Measurements from ENCODE around the gene PLGLB1.
"Not testable (repeated sequence)": the region's sequence is repeated elsewhere in the genome, so short reads cannot be mapped to it uniquely, and the experiment has no call there.

Gene PLGLB1

GRCh38 chr2:87021744-87022143, at the start of gene PLGLB1:
Gene PLGLB1 (minus strand): TSS chr2:87021844. CDS start chr2:87021783, 61 bp downstream.
- not testable (repeated sequence) for DNase-seq

- not testable (repeated sequence) for DNase-seq
Observed at GRCh38 chr2:87064305-87064704, 42.7 kb upstream of the PLGLB1 start.

- DNase-seq = not testable (repeated sequence)
Observed at GRCh38 chr2:87063431-87063830, 41.8 kb upstream of the PLGLB1 start.

GRCh38 chr2:87061519-87061918, 39.9 kb upstream of the PLGLB1 start:
- not testable (repeated sequence) for DNase-seq

- DNase-seq = not testable (repeated sequence)
Observed at GRCh38 chr2:87057606-87058005, 36.0 kb upstream of the PLGLB1 start.

- DNase-seq = not testable (repeated sequence)
Observed at GRCh38 chr2:87056843-87057242, 35.2 kb upstream of the PLGLB1 start.

- DNase-seq = not testable (repeated sequence)
Observed at GRCh38 chr2:87056435-87056834, 34.8 kb upstream of the PLGLB1 start.

- DNase-seq = not testable (repeated sequence)
Observed at GRCh38 chr2:87054375-87054774, 32.7 kb upstream of the PLGLB1 start.

GRCh38 chr2:87041321-87041978, 19.8 kb upstream of the PLGLB1 start:
- DNase-seq = not testable (repeated sequence)

GRCh38 chr2:87028607-87029006, 7.0 kb upstream of the PLGLB1 start:
- DNase-seq = not testable (repeated sequence)

GRCh38 chr2:87026816-87027215, 5.2 kb upstream of the PLGLB1 start:
- DNase-seq = not testable (repeated sequence)

GRCh38 chr2:87025927-87026326, 4.3 kb upstream of the PLGLB1 start:
- DNase-seq = not testable (repeated sequence)

- not testable (repeated sequence) for DNase-seq
Observed at GRCh38 chr2:87023988-87024615, 2.5 kb upstream of the PLGLB1 start.

- not testable (repeated sequence) for DNase-seq
Observed at GRCh38 chr2:87021043-87021442, 601 bp downstream of the PLGLB1 start.

- not testable (repeated sequence) for DNase-seq
Observed at GRCh38 chr2:87019053-87019452, 2.6 kb downstream of the PLGLB1 start.

GRCh38 chr2:87014489-87015169, 7.0 kb downstream of the PLGLB1 start:
- not testable (repeated sequence) for DNase-seq

- not testable (repeated sequence) for DNase-seq
Observed at GRCh38 chr2:87004398-87004797, 17.2 kb downstream of the PLGLB1 start.

Measured in NCI-H2029 (cell line).